ENCODE measurements around the gene GTPBP1.
A peak's percentile ranks its signal among the peaks of the same experiment; 100 is the strongest.

GTPBP1 gene

GRCh38 chr22:38741166-38741565 is 35.4 kb downstream of the GTPBP1 start:
- DNase-seq (ENCODE audit: low spot score), result no peak

- no peak for DNase-seq (ENCODE audit: low spot score)
Measured at GRCh38 chr22:38741576-38741975, 35.8 kb downstream of the GTPBP1 start.

DNA sequence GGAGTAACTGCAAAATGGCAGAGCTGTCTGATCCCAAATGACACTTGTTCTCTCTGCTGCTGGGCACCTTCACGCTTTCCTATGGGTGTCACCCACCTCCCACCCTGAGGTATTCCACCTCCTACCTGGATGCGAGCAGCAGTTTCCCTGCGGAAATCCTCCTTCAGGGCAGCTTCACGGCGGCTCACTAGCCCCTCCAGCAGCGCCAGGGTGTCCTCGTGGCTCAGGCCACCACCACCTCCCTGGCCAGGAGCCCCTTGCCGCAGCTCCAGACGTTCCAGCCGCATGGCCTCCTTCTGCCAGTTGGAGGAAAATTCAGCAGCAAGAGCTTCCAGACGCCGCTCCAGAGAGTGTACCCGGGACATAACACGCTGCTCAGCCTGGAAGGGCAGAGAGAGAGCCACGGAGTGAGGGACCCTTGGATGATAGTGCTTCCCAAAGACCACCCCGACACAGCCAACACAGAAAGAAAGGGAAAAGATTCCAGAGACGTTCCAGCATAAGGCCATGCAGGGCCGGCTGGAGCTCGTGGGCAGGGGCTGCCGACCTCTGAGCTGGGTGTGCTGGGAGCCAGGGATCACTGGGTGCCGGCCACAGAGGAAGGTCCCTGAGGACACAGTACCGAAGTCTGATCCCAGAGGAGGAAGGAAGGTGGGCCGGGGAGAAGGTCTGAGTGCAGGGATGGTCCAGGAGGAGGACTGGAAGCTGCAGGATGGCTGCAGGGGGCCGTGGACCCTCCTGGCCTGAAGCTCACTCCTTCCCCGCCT is 36.6 kb downstream of the GTPBP1 start:
- no peak for DNase-seq (ENCODE audit: low spot score)

- DNase-seq (ENCODE audit: low spot score), result no peak
Measured at GRCh38 chr22:38744981-38745380, 39.2 kb downstream of the GTPBP1 start.

GRCh38 chr22:38745676-38746460 is 40.1 kb downstream of the GTPBP1 start:
- no peak for DNase-seq (ENCODE audit: low spot score)

- no peak for DNase-seq (ENCODE audit: low spot score)
Measured at GRCh38 chr22:38748487-38749136, 42.9 kb downstream of the GTPBP1 start.

DNA sequence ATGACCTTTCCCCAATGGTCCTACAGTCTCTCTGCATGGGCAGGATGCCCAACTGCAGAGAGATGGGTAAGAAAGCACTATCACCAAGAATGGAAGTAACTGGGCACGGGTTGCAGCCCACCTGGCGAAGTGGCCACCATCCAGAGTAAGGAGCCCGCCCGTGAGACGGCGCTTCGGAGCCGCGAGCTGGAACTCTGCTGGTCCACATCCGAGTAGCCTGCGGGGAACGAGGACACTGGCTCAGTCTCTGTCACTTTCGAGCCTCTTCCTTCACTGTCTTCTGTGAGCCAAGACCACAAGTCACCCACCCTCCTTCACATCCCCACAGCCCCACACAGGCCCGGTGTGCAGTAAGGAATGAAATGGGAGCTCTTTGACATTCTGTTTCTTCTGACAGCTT is 44.4 kb downstream of the GTPBP1 start:
- DNase-seq (ENCODE audit: low spot score), result no peak

- DNase-seq (ENCODE audit: low spot score), result no peak
Measured at GRCh38 chr22:38750638-38751037, 44.9 kb downstream of the GTPBP1 start.

- DNase-seq (ENCODE audit: low spot score), result no peak
Measured at GRCh38 chr22:38751066-38751421, 45.3 kb downstream of the GTPBP1 start.

GRCh38 chr22:38751422-38752346 is 45.9 kb downstream of the GTPBP1 start:
- peak; percentile 75 for DNase-seq (ENCODE audit: low spot score)

- DNase-seq (ENCODE audit: low spot score), result no peak
Measured at GRCh38 chr22:38753948-38754750, 48.4 kb downstream of the GTPBP1 start.

GRCh38 chr22:38754751-38755154 is 49.0 kb downstream of the GTPBP1 start:
- DNase-seq (ENCODE audit: low spot score), result no peak

- peak; percentile 78 for DNase-seq (ENCODE audit: low spot score)
Measured at GRCh38 chr22:38755155-38755910, 49.6 kb downstream of the GTPBP1 start.

GRCh38 chr22:38755911-38756532 is 50.3 kb downstream of the GTPBP1 start, which contains the start of gene SUN2:
Gene SUN2 (minus strand): TSS chr22:38755998. CDS start chr22:38752628, 3,370 bp downstream.
- peak; percentile 93 for DNase-seq (ENCODE audit: low spot score)

DNA sequence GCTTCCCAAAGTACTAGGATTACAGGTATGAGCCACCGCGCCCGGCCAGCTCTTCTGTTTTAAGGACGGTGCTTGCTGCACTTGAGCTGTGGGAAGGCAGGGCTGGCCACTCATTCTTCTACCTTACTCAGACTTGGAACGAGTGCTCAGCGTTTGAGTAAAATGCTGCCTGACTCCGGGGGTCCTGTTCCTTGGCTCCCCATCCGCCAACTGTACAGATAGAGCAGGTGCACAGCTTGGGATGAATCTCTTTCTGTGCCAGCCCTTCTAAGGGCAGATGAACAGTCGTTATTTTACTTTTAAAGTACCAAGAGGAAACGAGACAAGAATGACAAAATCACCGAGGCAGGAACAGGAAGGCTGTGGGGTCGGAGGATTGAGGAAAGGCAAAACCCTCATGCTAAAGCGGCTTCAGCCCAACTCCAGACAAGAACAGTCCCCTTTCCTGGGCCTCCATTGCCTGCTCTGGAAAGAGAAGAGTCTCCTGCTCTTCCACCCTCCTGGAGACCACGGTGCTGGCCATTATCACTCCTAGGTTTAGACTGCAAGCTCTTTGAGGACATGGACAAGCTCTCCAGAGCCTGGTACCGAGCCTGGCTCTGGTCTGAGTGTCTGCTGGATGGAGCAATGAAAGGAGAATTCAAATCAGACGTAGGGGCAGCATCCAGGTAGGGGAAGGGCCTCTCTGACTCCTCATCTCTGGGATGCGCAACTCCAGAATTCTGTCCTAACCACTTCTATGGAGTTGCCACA is 51.1 kb downstream of the GTPBP1 start:
- DNase-seq (ENCODE audit: low spot score), result no peak

DNA sequence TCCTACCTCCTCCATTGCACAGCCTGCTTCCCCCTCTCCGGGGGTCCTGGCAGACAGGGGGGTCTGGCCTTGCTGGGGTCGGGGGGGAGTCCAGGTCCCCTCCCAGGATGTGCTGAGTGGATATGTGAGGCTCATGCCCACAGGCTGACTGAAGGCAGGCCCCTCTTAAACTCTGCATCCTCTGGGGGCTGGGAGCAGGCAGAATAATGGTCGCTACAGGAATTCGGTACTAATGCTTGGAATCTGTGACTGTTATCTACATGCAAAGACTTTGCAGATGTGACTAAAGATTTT is 51.7 kb downstream of the GTPBP1 start:
- DNase-seq (ENCODE audit: low spot score), result no peak

DNA sequence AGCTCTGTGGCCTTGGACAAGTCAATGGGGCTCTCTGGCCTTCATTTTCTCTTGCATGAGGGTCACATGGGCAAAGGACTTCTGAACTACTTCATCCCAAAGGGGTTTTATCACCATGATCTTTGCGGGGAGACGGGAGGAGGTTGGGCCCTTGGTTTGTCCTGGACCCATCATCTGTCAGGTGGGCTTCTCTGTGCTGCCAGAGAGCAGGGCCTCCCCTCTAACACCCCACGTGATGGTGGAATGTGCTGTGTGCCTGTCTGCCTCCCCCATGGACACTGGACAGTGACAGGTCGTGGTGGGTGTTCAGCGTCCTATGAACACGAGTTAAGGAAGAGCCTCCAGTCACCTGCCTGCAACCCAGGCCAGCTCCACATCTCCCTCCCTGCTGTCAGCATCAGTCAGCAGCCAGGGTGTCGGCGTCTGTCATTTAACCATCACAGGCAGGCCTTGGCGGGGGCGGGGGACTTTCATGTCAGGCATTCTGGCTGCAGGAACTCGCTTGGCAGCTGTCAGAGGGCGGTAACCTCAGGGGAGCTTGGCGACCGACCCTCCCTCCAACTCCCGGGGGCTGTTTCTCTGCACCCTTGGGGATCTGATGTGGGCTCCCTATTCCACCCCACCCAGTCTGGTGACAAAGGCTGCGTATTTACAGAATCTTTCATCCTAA is 52.7 kb downstream of the GTPBP1 start:
- DNase-seq (ENCODE audit: low spot score), result no peak

DNA sequence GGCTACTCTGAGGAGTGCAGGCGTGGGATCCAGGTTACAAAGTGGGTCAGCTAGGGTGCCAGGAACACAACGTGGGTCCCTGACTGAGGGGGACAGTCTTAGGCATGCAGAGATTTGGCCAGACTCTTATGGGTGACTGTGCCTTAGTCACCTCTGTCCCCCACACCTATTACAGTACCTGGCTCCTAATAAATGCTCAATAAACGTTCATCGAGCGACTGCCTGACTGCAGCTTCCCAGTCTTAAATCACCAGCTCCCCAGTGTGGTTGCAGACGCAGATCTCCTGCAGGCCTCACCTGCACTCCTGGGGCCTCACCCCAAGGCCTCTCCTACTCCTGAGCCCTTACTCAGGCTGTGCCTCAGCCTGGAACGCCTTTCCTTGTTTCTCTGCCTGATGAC is 53.3 kb downstream of the GTPBP1 start:
- no peak for DNase-seq (ENCODE audit: low spot score)
